GM20431 (cell line): ENCODE results near the gene GTPBP6.
"Not testable (repeated sequence)": the region's sequence is repeated elsewhere in the genome, so short reads cannot be mapped to it uniquely, and the experiment has no call there.

Source experiments
- in situ Hi-C: fragments of 300-500 bp; cut with MseI, MboI; formaldehyde crosslinking; loops from one replicate; pipeline ENCODE4 v1.15.0; 2020; ENCODE audit warnings: low sequenced_read_pairs; ENCODE audit not compliant: unreplicated experiment

GTPBP6 gene

DNA sequence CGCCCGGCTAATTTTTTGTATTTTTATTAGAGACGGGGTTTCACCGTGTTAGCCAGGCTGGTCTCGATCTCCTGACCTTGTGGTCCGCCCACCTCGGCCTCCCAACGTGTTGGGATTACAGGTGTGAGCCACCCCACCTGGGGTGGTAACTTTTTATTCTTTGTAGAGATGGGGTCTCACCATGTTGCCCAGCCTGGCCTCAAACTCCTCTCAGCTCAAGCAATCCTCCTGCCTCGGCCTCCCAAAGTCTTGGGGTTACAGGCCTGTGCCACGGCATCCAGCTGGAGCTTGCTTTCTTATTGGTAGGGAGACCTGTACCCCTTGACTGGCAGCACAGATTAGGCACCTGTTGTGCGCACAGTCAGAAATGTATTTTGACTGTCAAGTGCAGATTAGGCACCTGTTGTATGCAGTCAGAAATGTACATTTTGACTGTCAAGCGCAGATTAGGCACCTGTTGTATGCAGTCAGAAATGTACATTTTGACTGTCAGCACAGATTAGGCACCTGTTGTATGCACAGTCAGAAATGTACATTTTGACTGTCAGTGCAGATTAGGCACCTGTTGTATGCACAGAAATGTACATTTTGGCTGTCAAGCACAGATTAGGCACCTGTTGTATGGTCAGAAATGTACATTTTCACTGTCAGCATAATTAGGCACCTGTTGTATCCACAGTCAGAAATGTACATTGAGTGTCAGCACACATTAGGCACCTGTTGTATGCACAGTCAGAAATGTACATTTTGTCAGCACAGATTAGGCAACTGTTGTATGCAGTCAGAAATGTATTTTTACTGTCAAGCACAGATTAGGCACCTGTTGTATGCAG lies 12.6 kb downstream of the GTPBP6 start:
- in situ Hi-C loops: not testable (repeated sequence)

DNA sequence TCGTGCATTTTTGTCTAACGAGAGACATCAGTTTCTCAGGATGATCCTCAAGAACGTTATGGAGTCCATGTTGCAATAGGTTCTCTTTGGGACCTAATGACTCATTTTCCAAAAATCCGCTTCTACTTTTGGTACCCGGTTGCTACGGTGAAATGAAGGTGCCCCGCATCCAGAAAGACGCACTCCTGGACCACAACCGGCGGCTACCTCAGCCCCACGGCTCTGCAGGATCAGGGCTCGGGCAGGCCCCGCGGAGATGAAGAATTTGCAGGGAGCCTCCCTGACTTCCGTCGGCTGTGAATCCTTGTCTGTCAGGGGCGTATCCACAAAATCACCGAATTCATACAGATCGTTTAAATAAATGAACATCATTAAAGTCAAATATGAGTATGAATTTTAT lies 15.6 kb downstream of the GTPBP6 start:
- in situ Hi-C loops: no loop called here

DNA sequence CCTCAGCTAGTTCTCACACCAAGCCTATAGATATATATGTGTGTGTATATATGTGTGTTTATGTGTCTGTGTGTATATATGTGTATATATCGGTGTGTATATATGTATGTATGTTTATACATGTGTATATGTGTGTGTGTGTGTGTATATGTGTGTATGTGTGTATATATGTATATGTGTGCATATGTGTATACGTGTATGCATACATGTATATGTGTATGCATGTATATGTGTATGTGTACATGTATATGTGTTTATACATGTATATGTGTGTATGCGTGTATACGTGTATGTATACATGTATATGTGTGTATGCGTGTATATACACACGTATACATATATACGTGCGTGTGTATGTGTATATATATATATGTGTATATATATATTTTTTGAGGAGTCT lies 18.3 kb downstream of the GTPBP6 start:
- in situ Hi-C loops: no loop called here

DNA sequence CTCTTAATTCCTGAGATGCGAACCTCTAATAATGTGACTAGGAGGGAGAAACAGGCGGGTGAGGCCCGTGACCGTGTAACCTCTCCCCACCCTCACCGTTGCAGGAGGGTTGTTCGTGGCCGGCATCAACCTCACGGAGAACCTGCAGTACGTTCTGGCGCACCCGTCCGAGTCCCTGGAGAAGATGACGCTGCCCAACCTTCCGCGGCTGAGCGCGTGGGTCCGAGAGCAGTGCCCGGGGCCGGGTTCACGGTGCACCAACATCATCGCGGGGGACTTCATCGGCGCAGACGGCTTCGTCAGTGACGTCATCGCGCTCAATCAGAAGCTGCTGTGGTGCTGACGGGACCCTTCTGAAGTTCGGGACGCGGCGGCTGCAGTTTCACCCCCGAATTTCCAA lies 19.6 kb downstream of the GTPBP6 start:
- in situ Hi-C loops: no loop called here

DNA sequence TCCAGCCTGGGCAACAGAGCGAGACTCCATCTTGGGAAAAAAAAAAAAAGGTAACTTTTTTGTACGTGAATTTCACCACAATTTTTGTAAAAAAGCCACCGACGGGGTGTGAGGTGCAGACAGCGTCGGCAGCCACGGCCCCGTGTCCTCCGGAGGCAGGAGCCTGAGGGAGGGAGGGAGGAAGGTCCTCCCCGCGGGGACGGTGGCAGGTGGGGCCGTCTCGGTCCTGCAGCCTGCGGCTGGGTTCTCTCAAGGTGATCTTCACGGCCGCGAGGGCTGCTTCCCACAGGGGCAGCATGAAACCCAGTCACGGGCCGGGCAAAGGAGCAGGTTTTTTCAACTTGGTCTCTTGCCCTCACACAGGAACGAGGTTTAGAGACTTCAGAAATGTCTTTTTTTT lies 23.5 kb downstream of the GTPBP6 start:
- in situ Hi-C loops: no loop called here

DNA sequence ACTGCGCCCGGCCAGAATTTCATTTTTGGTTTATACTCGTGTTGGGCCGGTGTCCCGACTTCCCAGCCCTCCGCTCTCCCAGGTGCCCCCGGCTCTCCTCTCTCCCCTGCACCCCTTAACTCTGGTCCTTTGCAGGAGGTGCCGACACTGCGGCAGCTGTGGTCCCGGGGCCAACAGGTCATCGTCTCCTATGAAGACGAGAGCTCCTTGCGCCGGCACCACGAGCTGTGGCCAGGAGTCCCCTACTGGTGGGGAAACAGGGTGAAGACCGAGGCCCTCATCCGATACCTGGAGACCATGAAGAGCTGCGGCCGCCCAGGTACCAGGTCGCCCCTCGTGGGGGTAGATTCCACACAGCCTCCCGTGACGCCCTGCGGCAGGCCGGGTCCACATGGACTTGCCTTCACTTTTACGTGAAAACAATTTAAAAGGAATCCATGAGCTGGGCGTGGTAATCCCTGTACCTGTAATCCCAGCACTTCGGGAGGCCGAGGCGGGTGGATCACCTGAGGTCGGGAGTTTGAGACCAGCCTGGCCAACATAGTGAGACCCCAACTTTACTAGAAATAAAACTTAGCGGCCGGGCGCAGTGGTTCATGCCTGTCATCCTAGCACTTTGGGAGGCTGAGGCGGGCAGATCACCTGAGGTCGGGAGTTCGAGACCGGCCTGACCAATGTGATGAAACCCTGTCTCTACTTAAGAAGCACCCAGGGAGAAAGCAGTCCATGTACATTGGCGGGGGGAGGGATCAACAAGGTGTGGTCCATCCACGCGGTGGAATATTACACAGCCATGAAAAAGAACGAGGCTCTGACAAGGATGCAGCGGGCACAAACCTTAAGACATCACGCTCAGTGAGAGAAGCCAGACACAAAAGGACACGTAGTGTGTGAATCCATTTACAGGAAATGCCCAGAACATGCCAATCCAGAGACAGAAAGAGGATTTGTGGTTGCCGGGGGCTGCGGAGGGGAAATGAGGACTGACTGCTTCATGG lies 25.4 kb downstream of the GTPBP6 start:
- in situ Hi-C loops: no loop called here

DNA sequence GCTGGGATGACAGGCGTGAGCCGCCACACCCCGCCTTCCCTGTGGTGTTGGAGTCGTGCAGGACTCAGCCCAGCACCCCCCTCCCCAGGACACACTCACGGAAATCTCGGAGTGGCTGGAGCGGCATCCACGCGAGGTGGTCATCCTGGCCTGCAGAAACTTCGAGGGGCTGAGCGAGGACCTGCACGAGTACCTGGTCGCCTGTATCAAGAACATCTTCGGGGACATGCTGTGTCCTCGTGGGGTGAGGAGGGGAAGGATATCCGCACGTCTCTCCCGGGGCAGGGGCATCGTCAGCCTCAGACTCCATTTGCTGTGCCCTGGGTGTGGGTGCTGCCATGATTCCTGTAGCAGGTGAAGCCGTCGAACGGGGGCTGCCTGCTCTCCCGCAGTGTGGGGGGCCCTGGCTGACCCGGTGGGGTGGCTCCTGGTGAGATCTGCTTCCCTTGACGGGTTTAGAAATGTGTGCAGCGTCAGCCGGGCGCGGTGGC lies 27.1 kb downstream of the GTPBP6 start:
- in situ Hi-C loops: no loop called here

DNA sequence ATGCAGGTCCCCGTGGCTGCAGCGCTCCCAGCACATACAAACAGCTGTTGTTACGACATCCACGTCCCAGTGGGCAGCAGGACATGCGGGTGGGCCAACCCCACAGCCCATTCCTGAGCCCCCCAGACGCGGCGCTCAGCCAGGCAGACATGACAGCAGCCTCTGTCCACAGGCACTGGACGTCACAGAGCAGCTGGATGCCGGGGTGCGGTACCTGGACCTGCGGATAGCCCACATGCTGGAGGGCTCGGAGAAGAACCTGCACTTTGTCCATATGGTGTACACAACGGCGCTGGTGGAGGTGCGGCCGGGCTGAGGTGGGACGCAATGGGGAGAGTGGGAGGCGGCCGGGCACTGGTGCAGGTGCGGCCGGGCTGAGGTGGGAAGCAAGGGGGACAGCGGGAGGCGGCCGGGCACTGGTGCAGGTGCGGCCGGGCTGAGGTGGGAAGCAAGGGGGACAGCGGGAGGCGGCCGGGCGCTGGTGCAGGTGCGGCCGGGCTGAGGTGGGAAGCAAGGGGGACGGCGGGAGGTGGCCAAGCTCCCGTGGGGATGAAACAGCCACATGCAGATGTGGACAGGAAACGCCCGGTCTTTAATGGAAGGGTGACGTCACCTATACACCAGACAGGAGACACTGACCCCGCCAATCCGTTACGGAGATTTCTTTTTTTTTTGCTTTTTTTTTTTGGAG lies 28.0 kb downstream of the GTPBP6 start:
- in situ Hi-C loops: no loop called here

DNA sequence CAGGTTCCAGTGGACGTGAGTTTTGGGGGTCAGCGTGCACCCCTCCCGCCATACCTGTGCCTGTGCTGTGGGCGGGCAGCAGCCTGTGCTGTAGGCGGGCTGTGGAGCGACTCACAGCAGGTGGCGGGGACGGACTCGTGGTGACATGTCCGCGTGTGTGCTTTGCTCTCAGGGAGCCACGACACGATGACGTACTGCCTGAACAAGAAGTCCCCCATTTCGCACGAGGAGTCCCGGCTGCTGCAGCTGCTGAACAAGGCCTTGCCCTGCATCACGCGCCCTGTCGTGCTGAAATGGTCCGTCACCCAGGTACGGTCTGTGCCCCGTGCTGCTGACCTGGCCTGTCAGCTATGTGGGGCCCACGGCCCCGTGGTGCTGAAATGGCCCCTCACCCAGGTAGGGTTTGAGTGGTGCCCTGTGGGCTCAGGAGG lies 30.0 kb downstream of the GTPBP6 start:
- in situ Hi-C loops: no loop called here

DNA sequence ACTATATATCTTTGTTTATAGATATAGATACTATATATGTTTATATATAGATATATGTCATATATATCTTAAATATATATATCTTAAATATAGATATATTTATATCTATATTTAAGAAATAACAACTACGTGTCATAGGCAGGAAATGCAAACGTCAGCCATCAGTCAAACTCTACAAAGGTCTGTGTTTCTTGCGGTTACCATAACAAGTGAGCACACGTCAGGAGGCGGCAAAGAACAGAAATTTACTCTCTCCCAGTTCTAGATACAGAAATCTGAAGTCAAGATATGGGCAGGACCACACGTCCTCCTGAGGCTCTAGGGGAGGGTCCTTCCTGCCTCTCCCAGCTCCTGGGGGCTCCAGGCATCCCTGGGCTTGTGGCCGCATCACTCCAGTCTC lies 30.9 kb downstream of the GTPBP6 start:
- in situ Hi-C loops: no loop called here

DNA sequence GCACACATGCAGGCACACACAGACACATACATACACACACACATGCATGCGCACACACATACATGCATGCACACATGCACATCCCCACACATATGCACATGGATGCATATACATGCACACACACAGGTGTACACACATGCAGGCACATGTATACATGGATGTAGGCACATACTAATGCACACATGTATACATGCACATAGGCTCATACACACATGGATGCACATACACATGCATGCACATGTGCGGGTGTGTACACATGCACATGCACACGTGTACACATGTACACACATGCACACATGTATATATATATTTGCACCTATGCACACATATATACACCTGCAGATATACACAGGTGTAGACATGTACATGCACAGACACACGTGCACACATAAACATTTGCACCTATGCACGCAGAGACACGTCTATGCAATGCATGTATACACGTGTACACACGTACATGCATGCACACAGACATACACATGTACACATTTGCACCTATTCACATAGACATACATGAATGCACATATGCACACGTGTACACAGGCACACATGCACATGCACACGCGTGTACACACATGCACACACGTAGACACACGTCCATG lies 33.4 kb downstream of the GTPBP6 start:
- in situ Hi-C loops: no loop called here

DNA sequence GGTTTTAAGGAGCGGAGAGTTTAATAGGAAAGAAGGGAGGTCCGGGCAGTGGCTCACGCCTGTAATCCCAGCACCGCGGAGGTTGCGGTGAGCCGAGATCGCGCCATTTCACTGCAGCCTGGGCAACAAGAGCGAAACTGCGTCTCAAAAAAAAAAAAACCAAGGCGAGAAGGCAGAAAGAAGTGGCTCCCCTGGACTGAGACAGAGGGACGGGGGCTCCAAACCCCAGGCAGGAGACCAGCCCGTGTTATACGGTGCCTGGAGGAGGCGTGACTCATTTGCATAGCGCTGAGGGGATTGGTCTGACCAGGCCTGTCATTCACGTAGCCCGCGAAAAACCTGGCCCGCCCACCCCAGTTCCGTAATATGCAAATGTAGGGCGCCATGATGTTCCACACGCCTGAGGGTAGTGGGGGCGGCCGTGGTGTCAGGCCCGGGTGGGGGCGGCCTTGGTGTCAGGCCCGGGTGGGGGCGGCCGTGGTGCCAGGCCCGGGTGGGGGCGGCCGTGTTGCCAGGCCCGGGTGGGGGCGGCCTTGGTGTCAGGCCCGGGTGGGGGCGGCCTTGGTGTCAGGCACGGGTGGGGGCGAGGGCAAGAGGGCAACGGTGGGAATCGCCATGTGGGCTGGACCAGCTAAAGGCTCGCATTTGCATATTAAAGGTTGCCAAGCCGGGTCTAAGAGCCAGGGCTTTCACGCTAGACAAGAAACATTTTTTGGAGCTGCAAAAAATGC lies 35.3 kb downstream of the GTPBP6 start:
- in situ Hi-C loops: no loop called here

DNA sequence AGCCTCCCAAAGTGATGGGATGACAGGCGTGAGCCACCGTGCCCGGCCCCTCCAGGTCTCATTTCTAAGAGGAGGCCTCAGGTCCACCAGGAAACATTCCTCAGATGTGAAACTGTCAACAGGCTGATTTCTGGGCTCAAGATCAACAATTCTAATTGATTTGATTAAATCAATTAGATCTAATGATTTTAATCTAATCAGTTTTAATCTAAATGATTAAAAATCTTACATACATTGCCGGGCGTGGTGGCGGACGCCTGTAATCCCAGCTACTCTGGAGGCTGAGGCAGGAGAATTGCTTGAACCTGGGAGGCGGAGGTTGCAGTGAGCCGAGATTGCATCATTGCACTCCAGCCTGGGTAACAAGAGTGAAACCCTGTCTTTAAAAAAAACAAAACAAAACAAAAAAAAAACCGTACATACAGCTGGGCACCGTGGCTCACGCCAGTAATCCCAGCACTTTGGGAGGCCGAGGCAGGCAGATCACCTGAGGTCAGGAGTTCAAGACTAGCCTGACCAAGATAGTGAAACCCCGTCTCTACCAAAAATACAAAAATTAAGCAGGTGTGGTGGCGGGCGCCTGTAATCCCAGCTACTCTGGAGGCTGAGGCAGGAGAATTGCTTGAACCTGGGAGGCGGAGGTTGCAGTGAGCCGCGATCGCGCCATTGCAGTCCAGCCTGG lies 36.5 kb downstream of the GTPBP6 start:
- in situ Hi-C loops: not testable (repeated sequence)

DNA sequence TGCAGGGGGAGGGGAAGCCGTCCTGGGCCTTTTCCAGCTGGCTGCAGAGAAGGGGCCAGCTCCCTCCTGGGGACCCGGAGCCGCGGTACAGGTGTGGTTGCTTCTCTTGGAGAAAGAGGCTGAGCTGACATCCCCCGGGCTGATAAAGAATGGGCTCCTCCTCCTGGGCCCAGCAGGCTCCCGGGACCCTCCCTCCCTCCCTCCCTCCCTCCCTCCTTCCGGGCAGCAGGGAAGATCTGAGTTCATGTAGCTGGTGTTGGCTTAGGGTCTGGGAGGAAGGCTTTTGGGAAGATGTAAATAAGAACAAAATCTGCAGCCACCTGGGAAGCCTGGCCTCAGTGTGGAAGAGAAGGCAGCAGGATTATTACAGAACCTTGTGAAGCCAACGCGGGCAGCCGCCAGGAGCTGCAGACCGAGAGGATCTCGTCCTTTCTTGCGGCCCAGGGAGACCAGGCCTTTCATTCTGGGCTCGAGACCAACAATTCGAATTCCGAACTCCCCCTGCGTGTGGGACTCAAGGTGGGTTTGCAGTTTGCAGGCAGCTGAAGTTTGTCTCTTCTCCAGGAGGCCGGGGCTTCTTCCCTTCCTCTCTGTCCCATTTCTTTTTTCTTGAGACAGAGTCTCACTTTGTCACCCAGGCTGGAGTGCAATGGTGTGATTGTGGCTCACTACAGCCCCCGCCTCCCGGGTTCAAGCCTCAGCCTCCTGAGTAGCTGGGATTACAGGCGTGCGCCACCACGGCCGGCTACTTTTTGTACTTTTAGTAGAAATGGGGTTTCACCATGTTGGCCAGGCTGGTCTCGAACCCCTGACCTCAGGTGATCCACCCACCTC lies 37.2 kb downstream of the GTPBP6 start, which contains the start of gene PLCXD1:
Gene PLCXD1, plus strand, starts transcription at position 216 of the 834 bp plus-strand sequence. CDS start 2,807 bp downstream, outside the sequence.
- in situ Hi-C loops: no loop called here

DNA sequence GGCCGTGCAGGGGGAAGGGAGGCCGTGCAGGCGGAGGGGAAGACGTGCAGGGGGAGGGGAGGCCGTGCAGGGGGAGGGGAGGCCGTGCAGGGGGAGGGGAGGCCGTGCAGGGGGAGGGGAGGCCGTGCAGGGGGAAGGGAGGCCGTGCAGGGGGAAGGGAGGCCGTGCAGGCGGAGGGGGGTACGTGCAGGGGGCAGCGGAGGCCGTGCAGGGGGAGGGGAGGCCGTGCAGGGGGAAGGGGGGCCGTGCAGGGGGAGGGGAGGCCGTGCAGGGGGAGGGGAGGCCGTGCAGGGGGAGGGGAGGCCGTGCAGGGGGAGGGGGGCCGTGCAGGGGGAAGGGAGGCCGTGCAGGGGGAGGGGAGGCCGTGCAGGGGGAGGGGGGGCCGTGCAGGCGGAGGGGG lies 37.9 kb downstream of the GTPBP6 start:
- in situ Hi-C loops: not testable (repeated sequence)

DNA sequence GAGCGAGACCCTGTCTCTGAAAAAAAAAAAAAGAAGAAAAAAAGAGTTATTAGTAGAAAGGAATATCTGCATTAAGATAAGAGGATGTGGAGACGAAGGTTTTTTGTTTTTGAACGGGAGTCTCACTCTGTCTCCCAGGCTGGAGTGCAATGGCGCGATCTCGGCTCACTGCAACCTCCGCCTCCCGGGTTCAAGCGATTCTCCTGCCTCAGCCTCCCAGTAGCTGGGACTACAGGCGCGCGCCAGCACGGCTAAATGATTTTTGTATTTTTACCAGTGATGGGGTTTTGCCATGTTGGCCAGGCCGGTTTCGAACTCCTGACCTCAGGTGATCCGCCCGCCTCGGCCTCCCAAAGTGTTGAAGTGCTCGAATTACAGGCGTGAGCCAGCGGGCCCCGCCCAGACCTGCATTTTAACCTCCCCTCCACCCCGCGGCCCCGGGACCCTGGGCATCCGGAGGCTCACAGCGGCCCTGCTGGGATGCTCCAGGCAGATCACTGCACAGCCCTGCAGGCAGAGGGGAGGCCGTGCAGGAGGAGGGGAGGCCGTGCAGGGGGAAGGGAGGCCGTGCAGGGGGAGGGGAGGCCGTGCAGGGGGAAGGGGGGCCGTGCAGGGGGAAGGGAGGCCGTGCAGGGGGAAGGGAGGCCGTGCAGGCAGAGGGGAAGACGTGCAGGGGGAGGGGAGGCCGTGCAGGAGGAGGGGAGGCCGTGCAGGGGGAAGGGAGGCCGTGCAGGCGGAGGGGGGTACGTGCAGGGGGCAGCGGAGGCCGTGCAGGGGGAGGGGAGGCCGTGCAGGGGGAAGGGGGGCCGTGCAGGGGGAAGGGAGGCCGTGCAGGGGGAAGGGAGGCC lies 38.6 kb downstream of the GTPBP6 start:
- in situ Hi-C loops: not testable (repeated sequence)
